ENCODE measurements around the gene DTHD1. TPM values are rescaled to one million over a fixed set of nuclear protein-coding genes. Genes with fewer than 3 reads are reported as not detected.
A peak's percentile ranks its signal among the peaks of the same experiment; 100 is the strongest.

The DTHD1 gene
- total and polyA plus RNA-seq, 10 of the 15 experiments (the other 5 are each of a cell fraction or from before 2014, with no cell fraction given), result 0.05 to 2.8 (median 1.4) TPM

- RAD21 ChIA-PET (ENCODE audit: unreplicated experiment), result interaction anchor here (0.6 to 2.9 kb wide), 16 partner anchors 11 to 169 kb away, joined by 3 to 20 read pairs (median 4); partner anchors contain the start of gene ARAP2
- TF ChIP-seq PML (IDR thresholded peaks at IDR 0.05; ENCODE audit: low read length) (peak; percentile 94), GATAD2B (conservative IDR thresholded peaks at IDR 0.05; ENCODE audit: low read depth) (0 out of 2 replicates have a peak, but pooled peaks have one; percentile 27), MTA2 (IDR thresholded peaks at IDR 0.05; ENCODE audit: low read depth) (no peak), POU2F2 (IDR thresholded peaks at IDR 0.05; ENCODE audit: borderline replicate concordance, low read depth, low read length) (peak; percentile 65; the same call in 1 of the 3 replicates), ASH2L (IDR thresholded peaks at IDR 0.05; ENCODE audit: borderline replicate concordance, low read depth) (0 out of 2 replicates have a peak, but pooled peaks have one; percentile 75), RUNX3 (IDR thresholded peaks at IDR 0.05; ENCODE audit: low read length) (peak; percentile 54), TARDBP (IDR thresholded peaks at IDR 0.05; ENCODE audit: borderline replicate concordance) (peak; percentile 76; the same call in 1 of the 2 replicates), CBFB (IDR thresholded peaks at IDR 0.05; ENCODE audit: low read depth) (peak; percentile 81), TCF3 (IDR thresholded peaks at IDR 0.05; ENCODE audit: borderline replicate concordance, insufficient read depth, low read depth, low read length) (0 out of 2 replicates have a peak, but pooled peaks have one; percentile 35), BCL11A (IDR thresholded peaks at IDR 0.05; ENCODE audit: low read depth, low read length) (no peak), IKZF2 (IDR thresholded peaks at IDR 0.05) (peak in 1 of 2 experiments; percentile 41; a peak in 1 of 4 replicates), ZBED1 (IDR thresholded peaks at IDR 0.05; ENCODE audit: borderline replicate concordance) (peak; percentile 97), ATF7 (IDR thresholded peaks at IDR 0.05; ENCODE audit: low read depth) (no peak; the same call in 1 of the 2 replicates), ZSCAN29 (IDR thresholded peaks at IDR 0.05) (no peak), EED (IDR thresholded peaks at IDR 0.05; ENCODE audit: low read depth) (peak; percentile 70), CREM (IDR thresholded peaks at IDR 0.05; ENCODE audit: low read depth) (peak; percentile 40; the same call in 1 of the 2 replicates), IKZF1 (conservative IDR thresholded peaks at IDR 0.05) (0 out of 2 replicates have a peak, but pooled peaks have one; percentile 20), JUND (IDR thresholded peaks at IDR 0.05; ENCODE audit: low read depth, low read length) (no peak), ZBTB4 (CRISPR knock-in tag; IDR thresholded peaks at IDR 0.05) (no peak), CHD2 (IDR thresholded peaks at IDR 0.05; ENCODE audit: borderline replicate concordance, low read depth, low read length) (no peak), MTA3 (IDR thresholded peaks at IDR 0.05; ENCODE audit: borderline replicate concordance, low read length) (peak; percentile 89; the same call in 1 of the 2 replicates)
These were observed 50.8 kb downstream of the DTHD1 start for GRCh38 chr4:36332023-36332781.

More at GRCh38 chr4:36332023-36332781, 50.8 kb downstream of the DTHD1 start:
- no peaks in the 10 kb centered on the region; the same call in 2 of the 3 replicates for H3K9me3 ChIP-seq (replicated peaks; ENCODE audit: control insufficient read depth, insufficient read depth, low read length)
- H3K27me3 ChIP-seq (replicated peaks in 1 of 2; ENCODE audit: control insufficient read depth in 2 of 2, insufficient read depth in 2 of 2, low read length in 1 of 2), result no peaks in the 10 kb centered on the region
- H3K4me3 ChIP-seq, result peak overlapping the region; percentile 41; the same call in 1 of the 2 replicates
- in situ Hi-C loops (cut with MboI), result no loop called here
- 56% methylated on average over 6 of the region's 7 CpGs for WGBS (ENCODE audit: insufficient coverage, insufficient replicate concordance, low lambda C conversion rate, missing lambda C conversion rate)
- FAIRE-seq, result peak; percentile 89
- ChIA-PET POLR2A (interaction anchor here (0.9 to 1.2 kb wide), 2 partner anchors 11 to 89 kb away, joined by 6 read pairs; no protein-coding TSS in a partner anchor), CTCF (interaction anchor here (1.0 to 5.0 kb wide), 9 partner anchors 8 to 89 kb away, joined by 3 to 23 read pairs (median 4); no protein-coding TSS in a partner anchor), SMC1A (ENCODE audit: uncharacterized antibody, unreplicated experiment) (interaction anchor here (0.6 to 9.1 kb wide), 22 partner anchors 7 to 398 kb away, joined by 3 to 67 read pairs (median 5); no protein-coding TSS in a partner anchor)
- BruUV-seq (replicated peaks), result no TSS peak
- DNase-seq (ENCODE audit: low read depth, low spot score), result peak; percentile 61
- H3K4me1 ChIP-seq (ENCODE audit: control insufficient read depth, insufficient read depth, low read length), result peaks cover 22% of the 10 kb centered on the region
- intact Hi-C loops (cut with micrococcal nuclease; ENCODE audit: unreplicated experiment), result no loop called here
- peak overlapping the region; percentile 70 for H3K9ac ChIP-seq (ENCODE audit: control insufficient read depth, insufficient read depth, low read length)
- no peaks in the 10 kb centered on the region for H3K36me3 ChIP-seq (ENCODE audit: control insufficient read depth in 2 of 2, insufficient read depth in 2 of 2, low read length in 1 of 2)
- peak overlapping the region; percentile 89 for H3K4me2 ChIP-seq (ENCODE audit: control insufficient read depth, insufficient read depth)
- H3K27ac ChIP-seq (ENCODE audit: control insufficient read depth, insufficient read depth), result peak overlapping the region; percentile 91
- no peaks in the 10 kb centered on the region for H4K20me1 ChIP-seq (ENCODE audit: control insufficient read depth, insufficient read depth)
- peak overlapping the region; percentile 66 for H2AFZ ChIP-seq (ENCODE audit: control insufficient read depth, low read depth, low read length)
- no peaks in the 10 kb centered on the region for H3K79me2 ChIP-seq (ENCODE audit: control insufficient read depth, insufficient read depth, low read length)
- peak; percentile 89 for ATAC-seq
